K562 (cell line): ENCODE results near the gene FBLN2. TPM values are rescaled to one million over a fixed set of nuclear protein-coding genes. Genes with fewer than 3 reads are reported as not detected.
A peak's percentile ranks its signal among the peaks of the same experiment; 100 is the strongest.

Experiments used
- ATAC-seq: fragments of 200-7000 bp; cut with Tn5 transposase; 3 replicates; pipeline ENCODE4 v1.9.1; 2020; ENCODE audit warnings: moderate library complexity
- BruUV-seq: library from RNA; stranded (reverse); fragments of 400-500 nt; replicated peaks from 2 replicates; lab custom pipeline; 2021; lab: Mats Ljungman, UMichigan
- CTCF ChIA-PET: fragments of 300-600 bp; formaldehyde crosslinking; extraction: SDS; loops from one replicate; lab custom pipeline; 2021; ENCODE audit warnings: low intra/inter-chr PET ratio; lab: Yijun Ruan, JAX
- POLR2A ChIA-PET: fragments of 300-600, 350-650 bp; sonication (Branson Sonifier 250); formaldehyde crosslinking; extraction: SDS; loops from one replicate; lab custom pipeline; 2021; ENCODE audit warnings: antibody characterized with exemption, inconsistent platforms; lab: Yijun Ruan, JAX
- DNase-seq, 4 experiments: peaks; one replicate each; pipeline versions ENCODE4 v3.0.0 to v3.0.0-alpha.2; 2011 to 2018; ENCODE audit warnings: low spot score in 3 of 4, mixed read lengths in 3 of 4; ENCODE audit errors: extremely low read depth in 1 of 4
- FAIRE-seq: peaks from 2 replicates; lab custom pipeline; 2011; peaks lifted over from hg19 to GRCh38; lab: Jason Lieb, UNC
- H2AFZ ChIP-seq: 2 replicates; pipeline ENCODE4 v1.6.0; 2011; ENCODE audit warnings: low read depth, low read length, control low read depth, inconsistent platforms
- H3K27ac ChIP-seq: fragments of 200-600 bp; 3 replicates; pipeline ENCODE4 v1.8.0; 2011; ENCODE audit warnings: low read depth, mild to moderate bottlenecking, control low read depth, inconsistent platforms, low read length, moderate library complexity, mixed read lengths; ENCODE audit errors: extremely low read depth
- H3K27me3 ChIP-seq, 2 experiments: fragments of 300-600 bp in 1 of 2; 2 replicates in 1 of 2; 3 replicates in 1 of 2; pipeline versions ENCODE4 v1.6.0 to v1.8.0; 2011; ENCODE audit warnings: inconsistent platforms in 2 of 2, low read length in 2 of 2, mild to moderate bottlenecking in 1 of 2, mixed read lengths in 1 of 2, moderate library complexity in 1 of 2; ENCODE audit not compliant: control insufficient read depth in 2 of 2, insufficient read depth in 2 of 2
- H3K36me3 ChIP-seq: fragments of 300-600 bp; 3 replicates; pipeline ENCODE4 v1.8.0; 2011; ENCODE audit warnings: mild to moderate bottlenecking, low read length, inconsistent platforms; ENCODE audit not compliant: control insufficient read depth, insufficient read depth
- H3K4me1 ChIP-seq, 2 experiments: fragments of 200-600 bp in 1 of 2; replicated peaks in 1 of 2; 2 replicates in 1 of 2; 3 replicates in 1 of 2; pipeline versions ENCODE4 v1.5.1 to v1.8.0; 2011; ENCODE audit warnings: inconsistent platforms in 2 of 2, low read length in 2 of 2, mild to moderate bottlenecking in 1 of 2, mixed read lengths in 1 of 2, moderate library complexity in 1 of 2; ENCODE audit not compliant: control insufficient read depth in 2 of 2, insufficient read depth in 2 of 2
- H3K4me2 ChIP-seq: 2 replicates; pipeline ENCODE4 v1.6.1; 2011; ENCODE audit warnings: low read length, control low read depth, inconsistent platforms, mixed read lengths; ENCODE audit not compliant: insufficient read depth
- H3K4me3 ChIP-seq: fragments of 200-600 bp; sonication (generic), shearing (Covaris generic); 2 replicates; pipeline ENCODE4 v1.5.1; 2016; ENCODE audit warnings: control low read depth, inconsistent platforms
- H3K79me2 ChIP-seq: fragments of 200-600 bp; 3 replicates; pipeline ENCODE4 v1.8.0; 2011; ENCODE audit warnings: low read length, inconsistent platforms; ENCODE audit not compliant: control insufficient read depth, insufficient read depth
- H3K9ac ChIP-seq, 2 experiments: 2 replicates each; pipeline versions ENCODE4 v1.6.0 to v1.6.1; 2011; ENCODE audit warnings: low read depth in 2 of 2, low read length in 2 of 2, control low read depth in 1 of 2, inconsistent platforms in 1 of 2, mild to moderate bottlenecking in 1 of 2, mixed read lengths in 1 of 2; ENCODE audit not compliant: insufficient read depth in 1 of 2
- H3K9me1 ChIP-seq: one replicate; pipeline ENCODE4 v1.6.0; 2011; ENCODE audit warnings: inconsistent platforms, mild to moderate bottlenecking, low read length, moderate library complexity; ENCODE audit not compliant: control insufficient read depth, insufficient read depth
- H3K9me3 ChIP-seq: replicated peaks from 2 replicates; pipeline ENCODE4 v1.5.1; 2011; ENCODE audit warnings: low read depth, low read length, inconsistent platforms; ENCODE audit not compliant: control insufficient read depth, insufficient read depth
- H4K20me1 ChIP-seq: replicated peaks from 2 replicates; pipeline ENCODE4 v1.6.1; 2011; ENCODE audit warnings: low read length, inconsistent platforms, mixed read lengths; ENCODE audit not compliant: control insufficient read depth, insufficient read depth
- ARID1B ChIP-seq: fragments of 450-650 bp; IDR thresholded peaks from 2 replicates; pipeline ENCODE4 v1.6.1; 2016; ENCODE audit warnings: antibody characterized with exemption, mild to moderate bottlenecking, inconsistent platforms
- BCL6 ChIP-seq: fragments of 250-450 bp; sonication (Bioruptor Pico); IDR thresholded peaks from 2 replicates; pipeline ENCODE4 v1.4.0; 2020
- CTCF ChIP-seq, 3 experiments: IDR thresholded peaks in 2 of 3; conservative IDR thresholded peaks in 1 of 3; 2 replicates each; pipeline ENCODE4 v1.5.1; 2011 to 2012; ENCODE audit warnings: low read length in 3 of 3, mild to moderate bottlenecking in 3 of 3, control low read depth in 2 of 3, improper control_type of control experiment in 1 of 3, inconsistent platforms in 1 of 3, low read depth in 1 of 3, mixed read lengths in 1 of 3, moderate library complexity in 1 of 3; ENCODE audit not compliant: insufficient read depth in 2 of 3
- CXXC5 ChIP-seq: fragments of 250-450 bp; sonication (Bioruptor Pico); IDR thresholded peaks from 2 replicates; pipeline ENCODE4 v1.8.0; 2022; ENCODE audit warnings: inconsistent platforms, mild to moderate bottlenecking, moderate library complexity
- EHMT2 ChIP-seq: fragments of 450-650 bp; IDR thresholded peaks from 2 replicates; pipeline ENCODE4 v1.6.1; 2018; ENCODE audit warnings: antibody characterized with exemption
- ETS1 ChIP-seq: conservative IDR thresholded peaks from 2 replicates; pipeline ENCODE4 v1.6.1; 2011; ENCODE audit warnings: low read depth, mild to moderate bottlenecking, low read length; ENCODE audit not compliant: control insufficient read depth
- MBD1 ChIP-seq: fragments of 250-450 bp; sonication (Bioruptor Pico); IDR thresholded peaks from 2 replicates; pipeline ENCODE4 v1.8.0; 2022; ENCODE audit warnings: inconsistent platforms
- NONO ChIP-seq, 2 experiments: fragments of 200-400 bp in 1 of 2; fragments of 450-650 bp in 1 of 2; formaldehyde crosslinking in 1 of 2; IDR thresholded peaks; 2 replicates each; pipeline ENCODE4 v1.6.1; 2017; ENCODE audit warnings: low read depth in 2 of 2, mild to moderate bottlenecking in 2 of 2, moderate library complexity in 2 of 2, low read length in 1 of 2
- RCOR1 ChIP-seq, 2 experiments: IDR thresholded peaks; 2 replicates each; pipeline ENCODE4 v1.6.1; 2012; ENCODE audit warnings: low read depth in 2 of 2, low read length in 2 of 2, borderline replicate concordance in 1 of 2, improper control_type of control experiment in 1 of 2
- SIN3B ChIP-seq: fragments of 450-650 bp; IDR thresholded peaks from 2 replicates; pipeline ENCODE4 v1.6.1; 2017; ENCODE audit warnings: low read depth, mild to moderate bottlenecking, moderate library complexity
- ZBTB49 ChIP-seq: sonication (generic); formaldehyde crosslinking; IDR thresholded peaks from 2 replicates; pipeline ENCODE4 v1.8.0; 2022; ENCODE audit warnings: missing genetic modification reagents, mild to moderate bottlenecking, borderline replicate concordance
- WGBS: fragments of 100-300 bp; shearing (Covaris generic); methylation state at CpG from one replicate; pipeline ENCODE4 v1.1.6; 2016; ENCODE audit warnings: low coverage, mixed read lengths; ENCODE audit not compliant: insufficient coverage; ENCODE audit errors: missing lambda C conversion rate; 5-methylcytosine and 5-hydroxymethylcytosine counted together
- in situ Hi-C: fragments of 300-500 bp; cut with MboI; formaldehyde crosslinking; loops from 4 replicates; pipeline ENCODE4 v1.15.0; 2018; ENCODE audit warnings: inconsistent platforms, mixed read lengths
- intact Hi-C: fragments of 100-400 bp; cut with micrococcal nuclease; formaldehyde crosslinking; loops from 2 replicates; pipeline ENCODE4 v1.14.2; 2022
- polyA plus RNA-seq, 8 experiments: library from polyadenylated mRNA; depleted of rRNA in 4 of 8; stranded (reverse) in 5 of 8; unstranded in 3 of 8; fragments of >200 nt; fragmentation: Nextera tagmentation in 2 of 8; fragmentation: Illumina TruSeq in 1 of 8; extraction: Ambion mirVana in 2 of 8; extraction: Trizol in 1 of 8; gene quantifications; 2 replicates each; pipeline versions ENCODE4 v1.2.1 to v1.2.3, GENCODE V29; 2011 to 2014; ENCODE audit warnings: inconsistent platforms in 1 of 8, missing spikeins in 1 of 8
- total RNA-seq, 7 experiments: library from RNA; depleted of rRNA in 6 of 7; stranded (reverse); fragments of >200 nt in 6 of 7; fragmentation: Illumina TruSeq in 2 of 7; extraction: Trizol in 2 of 7; gene quantifications; 2 replicates each; pipeline versions ENCODE4 v1.2.1 to v1.2.3, GENCODE V29; 2011 to 2021; ENCODE audit warnings: low replicate concordance in 1 of 7

FBLN2 gene
- total and polyA plus RNA-seq, 9 of the 15 experiments (the other 6 are each of a cell fraction or from before 2014, with no cell fraction given): 0.03 to 0.10 (median 0.04) TPM; not detected in 6

- Histone ChIP-seq H2AFZ (peak overlapping the region; percentile 42), H3K36me3 (no peaks in the 10 kb centered on the region), H3K4me1 (peaks cover 19 to 42% of the 10 kb centered on the region in 2 experiments; a peak in 4 of 5 replicates), H3K27ac (no peak overlapping the region), H3K79me2 (no peaks in the 10 kb centered on the region), H3K9me3 (no peaks in the 10 kb centered on the region), H3K9me1 (peaks cover 5% of the 10 kb centered on the region), H4K20me1 (peaks cover 12% of the 10 kb centered on the region), H3K4me2 (peak overlapping the region; percentile 51), H3K9ac (peak overlapping the region; percentile 34 to 82; a peak in 3 of 4 replicates), H3K4me3 (0 out of 2 replicates have a peak overlapping the region, but pooled peaks have one; percentile 15), H3K27me3 (peaks cover 2 to 36% of the 10 kb centered on the region in 2 experiments; a peak in 3 of 5 replicates)
- FAIRE-seq: no peak
- in situ Hi-C loops (loop anchor here (25.0 kb wide), 1 partner anchor 1257 kb away; no protein-coding TSS in a partner anchor), intact Hi-C loops (loop anchor here (10.0 kb wide), 2 partner anchors 370 to 470 kb away; partner anchors contain the start of genes CHCHD4 and TMEM43)
- ATAC-seq: peak; percentile 72
- ChIA-PET POLR2A (interaction anchor here (0.6 to 1.6 kb wide), 8 partner anchors 13 to 1265 kb away, joined by 3 to 4 read pairs (median 3); no protein-coding TSS in a partner anchor), CTCF (interaction anchor here (0.5 to 2.3 kb wide), 7 partner anchors 159 to 1265 kb away, joined by 3 to 13 read pairs (median 4); no protein-coding TSS in a partner anchor)
- DNase-seq: peak; percentile 71 to 92 (median 88)
- no TSS peak for BruUV-seq
- 7% methylated on average over 37 of the region's 70 CpGs for WGBS
- TF ChIP-seq ETS1 (0 out of 2 replicates have a peak, but pooled peaks have one; percentile 18), ARID1B (no peak), NONO (IDR thresholded peaks at IDR 0.05; ENCODE audit: low read depth in 2 of 2, low read length in 1 of 2) (peak in 1 of 2 experiments; percentile 64; a peak in 2 of 4 replicates), SIN3B (0 out of 2 replicates have a peak, but pooled peaks have one; percentile 30), CXXC5 (peak; percentile 70), ZBTB49 (CRISPR knock-in tag) (no peak), CTCF (IDR thresholded peaks at IDR 0.05 in 2 of 3, conservative IDR thresholded peaks at IDR 0.05 in 1 of 3; ENCODE audit: insufficient read depth in 2 of 3, low read depth in 1 of 3, low read length in 3 of 3) (peak; percentile 59 to 81 (median 63)), MBD1 (CRISPR knock-in tag) (no peak), RCOR1 (IDR thresholded peaks at IDR 0.05; ENCODE audit: borderline replicate concordance in 1 of 2, low read depth in 2 of 2, low read length in 2 of 2) (peak in 1 of 2 experiments; percentile 25; a peak in 1 of 4 replicates), EHMT2 (no peak), BCL6 (no peak)
Observed at GRCh38 chr3:13655061-13655913, 106.4 kb downstream of the FBLN2 start.
